Heart right ventricle (tissue), 16 donors: ENCODE data around the gene CXorf66. TPM values are rescaled to one million over a fixed set of nuclear protein-coding genes. Genes with fewer than 3 reads are reported as not detected.

Experiments
- ATAC-seq, 8 donors: fragments of 200-7000 bp; cut with Tn5 transposase; one replicate each; pipeline ENCODE4 v1.9.1; 2020; ENCODE audit warnings: mild to moderate bottlenecking in 8 of 8, moderate library complexity in 8 of 8, moderate number of reproducible peaks in 1 of 8
- DNase-seq, 2 donors: peaks; one replicate each; pipeline ENCODE4 v3.0.0-alpha.2; 2020
- H3K27ac ChIP-seq, 10 donors: fragments of 200-600 bp; sonication (generic) in 2 of 10; one replicate each; pipeline versions ENCODE4 v1.5.0 to v1.8.0; 2020 to 2022; ENCODE audit warnings: mild to moderate bottlenecking in 3 of 10
- H3K27me3 ChIP-seq, 7 donors: fragments of 200-600 bp; one replicate each; pipeline ENCODE4 v1.8.0; 2021 to 2022; ENCODE audit warnings: mild to moderate bottlenecking in 2 of 7
- H3K36me3 ChIP-seq, 9 donors: fragments of 200-600 bp; sonication (generic) in 1 of 9; one replicate each; pipeline versions ENCODE4 v1.5.0 to v1.8.0; 2020 to 2022; ENCODE audit warnings: mild to moderate bottlenecking in 2 of 9
- H3K4me1 ChIP-seq, 9 donors: fragments of 200-600 bp; sonication (generic) in 1 of 9; one replicate each; pipeline versions ENCODE4 v1.5.0 to v1.8.0; 2020 to 2022; ENCODE audit warnings: mild to moderate bottlenecking in 4 of 9
- H3K4me3 ChIP-seq, 10 donors: fragments of 200-600 bp; sonication (generic) in 2 of 10; one replicate each; pipeline versions ENCODE4 v1.5.0 to v1.8.0; 2020 to 2022; ENCODE audit warnings: mild to moderate bottlenecking in 7 of 10, moderate library complexity in 2 of 10
- H3K9me3 ChIP-seq, 11 donors: fragments of 200-600 bp in 10 of 11; sonication (generic) in 2 of 11; one replicate each; pipeline versions ENCODE4 v1.5.0 to v1.8.0; 2013 to 2022; ENCODE audit warnings: mild to moderate bottlenecking in 2 of 11, control low read depth in 1 of 11, moderate library complexity in 1 of 11
- CTCF ChIP-seq, 9 donors: fragments of 200-600 bp; sonication (generic) in 2 of 9; IDR thresholded peaks; one replicate each; pipeline versions ENCODE4 v1.5.0 to v1.8.0; 2021 to 2022; ENCODE audit warnings: antibody characterized with exemption in 9 of 9, mild to moderate bottlenecking in 5 of 9, moderate library complexity in 1 of 9
- WGBS, 2 donors: extraction: QIAGEN DNeasy Blood & Tissue Kit; methylation state at CpG; one replicate each; pipeline ENCODE4 v1.1.7; 2013; ENCODE audit warnings: inconsistent platforms in 1 of 2; 5-methylcytosine and 5-hydroxymethylcytosine counted together
- intact Hi-C, 10 donors: fragments of 100-400 bp; cut with DNase I; formaldehyde crosslinking; loops; one replicate each; pipeline versions ENCODE4 v1.11.1 to v1.14.2; 2022
- polyA plus RNA-seq, 2 donors: library from polyadenylated mRNA; stranded (reverse); fragments of 200-250 nt; gene quantifications; one replicate each; pipeline ENCODE4 v1.2.3, GENCODE V29; 2013
- total RNA-seq, 10 donors: library from RNA; stranded (reverse); fragmentation: NEBNext Ultra II Directional in 3 of 10; extraction: Animal tissue kit (Norgen Biotek cat#: 25700) in 3 of 10; gene quantifications; one replicate each; pipeline versions ENCODE4 v1.2.1 to v1.2.4, GENCODE V29; 2021 to 2023
- donor health status: Arrhythmogenic right ventricular cardiomyopathy.
- donor health status: ischemic (EF 13 %, LVEDD 7.1; RV severe dilation, severe dysfunction).
- donor health status: healthy with polysubstance abuse.
- donor health status: DM: no; HTN: yes; CAD: no.
- donor health status: DM: no; HTN: no; CAD: no.
- donor health status: ischemic (EF 25% LVEDD 6.9; RV normal size, moderate dysfunction).
- donor health status: ischemic (EF 25% LVEDD 5.7; RV mildly dilated, moderate dysfunction).
- donor health status: healthy.
- donor health status: DM: yes; HTN: yes; CAD: no.
- donor health status: Ischemic cardiomyopathy.
- donor health status: ischemic (EF 35%, LVEDD 5.7; RV mildly dilated, moderate dysfunction).
- donor health status: nonischemic (EF 11% LVEDD 7.7; RV severe dilation, severe dysfunction).
- donor health status: DM: yes; HTN: yes; CAD: no.
- donor health status: PGD.
- donor health status: ischemic (EF 29% LVEDD 5.4; RV normal size, mild dysfunction).
- donor health status: nonischemic (EF 23%, LVEDD 6.1; RV moderate dilation, normal function).

CXorf66 gene
- total and polyA plus RNA-seq, 12 donors, result not detected

GRCh38 chrX:139932073-139932900, 33.0 kb downstream of the CXorf66 start:
- Histone ChIP-seq H3K36me3 (no peaks in the 10 kb centered on the region), H3K9me3 (no peaks in the 10 kb centered on the region), H3K4me3 (peak overlapping the region; percentile 55 to 93 (median 77)), H3K27me3 (peaks cover 0 to 48% (median 0%) of the 10 kb centered on the region in 7 donors), H3K27ac (peak overlapping the region; percentile 83 to 98 (median 93)), H3K4me1 (peaks cover 0 to 14% (median 0%) of the 10 kb centered on the region in 9 donors)
- no peak for TF ChIP-seq CTCF (IDR thresholded peaks at IDR 0.05)
- peak; percentile 44 to 82 (median 57) for ATAC-seq
- WGBS, 2 donors, result 0 to 1% methylated on average over 14 to 101 of the region's 109 CpGs
- peak; percentile 21 to 44 for DNase-seq
- intact Hi-C loops, result loop anchor here in 5 of 10 donors (5.0 to 10.0 kb wide), 5 partner anchors 50 to 125 kb away; no protein-coding TSS in a partner anchor

GRCh38 chrX:139931646-139932072, 33.7 kb downstream of the CXorf66 start:
- Histone ChIP-seq H3K27me3 (peaks cover 0 to 53% (median 0%) of the 10 kb centered on the region in 7 donors), H3K27ac (peak overlapping the region in 7 of 10 donors; percentile 11 to 98 (median 92)), H3K4me3 (peak overlapping the region; percentile 21 to 93 (median 77)), H3K4me1 (peaks cover 0 to 14% (median 0%) of the 10 kb centered on the region in 9 donors), H3K36me3 (no peaks in the 10 kb centered on the region), H3K9me3 (no peaks in the 10 kb centered on the region)
- ATAC-seq, result no peak
- TF ChIP-seq CTCF (IDR thresholded peaks at IDR 0.05), result no peak
- no peak for DNase-seq
- intact Hi-C loops, result loop anchor here in 5 of 10 donors (5.0 to 10.0 kb wide), 5 partner anchors 49 to 124 kb away; no protein-coding TSS in a partner anchor
- WGBS, 2 donors, result 1% methylated on average over 20 to 33 of the region's 33 CpGs

DNA sequence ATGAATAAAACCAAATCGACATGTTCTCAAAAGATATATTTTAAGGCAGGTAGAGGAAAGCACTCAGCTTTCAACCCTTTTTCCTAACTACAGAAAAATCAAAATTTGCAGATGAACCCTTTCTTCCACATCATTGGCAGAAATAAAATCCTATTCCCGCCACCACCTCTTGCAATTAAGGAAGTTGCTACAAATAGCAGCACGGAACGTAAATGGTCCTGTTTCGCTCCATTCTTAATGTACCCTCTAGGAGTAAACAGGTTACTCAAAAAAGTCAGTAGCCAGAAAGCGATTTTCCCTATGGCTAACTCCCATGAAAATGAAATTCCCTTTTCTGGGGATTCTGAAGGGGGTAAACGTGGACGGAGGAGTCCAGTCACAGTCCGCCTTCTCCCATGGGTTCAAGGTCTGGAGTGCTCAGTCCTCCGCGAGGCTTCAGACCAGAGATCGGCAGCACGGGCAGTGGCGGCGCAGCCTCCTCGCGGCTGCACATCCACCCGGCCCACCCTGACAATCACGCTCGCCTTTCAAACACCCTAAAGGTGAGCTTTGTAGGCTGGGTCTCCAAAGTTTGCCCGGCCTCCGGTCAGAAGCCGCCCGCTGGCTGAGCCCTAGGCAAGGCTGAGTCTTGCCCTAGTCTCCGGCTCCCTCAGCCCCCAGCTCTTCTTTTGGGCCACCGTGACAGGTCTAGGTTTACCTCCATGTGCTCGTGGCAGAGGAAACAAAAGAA, 34.2 kb downstream of the CXorf66 start:
- DNase-seq, result peak in 1 of 2 donors; percentile 8
- peaks cover 0 to 14% (median 0%) of the 10 kb centered on the region in 9 donors for H3K4me1 ChIP-seq
- H3K4me3 ChIP-seq, result peak overlapping the region; percentile 21 to 93 (median 77)
- H3K27me3 ChIP-seq, result peaks cover 0 to 54% (median 0%) of the 10 kb centered on the region in 7 donors
- intact Hi-C loops, result loop anchor here in 5 of 10 donors (5.0 to 10.0 kb wide), 5 partner anchors 49 to 124 kb away; no protein-coding TSS in a partner anchor
- no peaks in the 10 kb centered on the region for H3K9me3 ChIP-seq
- peak overlapping the region in 5 of 10 donors; percentile 11 to 98 (median 92) for H3K27ac ChIP-seq
- no peak for TF ChIP-seq CTCF (IDR thresholded peaks at IDR 0.05)
- ATAC-seq, result no peak
- WGBS, 2 donors, result 11 to 16% methylated on average over 27 of the region's 27 CpGs
- H3K36me3 ChIP-seq, result no peaks in the 10 kb centered on the region

- Histone ChIP-seq H3K4me3 (peak overlapping the region in 4 of 10 donors; percentile 77 to 93 (median 84)), H3K9me3 (no peaks in the 10 kb centered on the region), H3K36me3 (no peaks in the 10 kb centered on the region), H3K27me3 (peaks cover 0 to 54% (median 0%) of the 10 kb centered on the region in 7 donors), H3K27ac (no peak overlapping the region), H3K4me1 (peaks cover 0 to 16% (median 0%) of the 10 kb centered on the region in 9 donors)
- no peak for TF ChIP-seq CTCF (IDR thresholded peaks at IDR 0.05)
- WGBS, 2 donors, result 89 to 92% methylated on average over 4 of the region's 4 CpGs
- DNase-seq, result no peak
- no peak for ATAC-seq
- intact Hi-C loops, result loop anchor here in 5 of 10 donors (5.0 to 10.0 kb wide), 5 partner anchors 48 to 123 kb away; no protein-coding TSS in a partner anchor
Observed at GRCh38 chrX:139930401-139930800, 34.9 kb downstream of the CXorf66 start.
